ENCODE measurements around the gene LRRC17. TPM values are rescaled to one million over a fixed set of nuclear protein-coding genes. Genes with fewer than 3 reads are reported as not detected.

LRRC17 gene
- total and polyA plus RNA-seq, 10 of the 15 experiments (the other 5 are each of a cell fraction or from before 2014, with no cell fraction given), result 0.06 to 0.31 (median 0.10) TPM; not detected in 5

DNA sequence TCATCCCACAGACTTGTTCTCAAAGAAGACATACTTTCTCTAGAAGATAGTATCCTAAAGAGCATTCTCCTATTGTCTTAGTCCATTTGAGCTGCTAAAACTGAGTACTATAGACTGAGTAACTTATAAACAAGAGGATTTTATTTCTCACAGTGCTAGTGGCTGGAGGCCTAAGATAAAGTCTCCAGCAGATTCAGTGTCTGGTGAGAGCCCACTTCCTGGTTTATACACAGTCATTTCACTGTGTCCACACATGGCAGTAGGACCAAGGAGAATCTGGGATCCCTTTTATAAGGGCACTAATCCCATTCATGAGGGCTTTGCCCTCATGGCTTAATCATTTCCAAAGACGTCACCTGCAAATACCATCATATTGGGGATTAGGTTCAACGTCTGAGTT lies 68.7 kb downstream of the LRRC17 start (continued):
- TF ChIP-seq ATF3 (IDR thresholded peaks at IDR 0.05; ENCODE audit: borderline replicate concordance, extremely low read depth, low read depth, low read length) (no peak), RBBP5 (conservative IDR thresholded peaks at IDR 0.05) (no peak), CHD2 (IDR thresholded peaks at IDR 0.05; ENCODE audit: borderline replicate concordance, low read depth, low read length) (no peak), POLR2A (IDR thresholded peaks at IDR 0.05; ENCODE audit: low read depth, low read length) (no peak), SRF (IDR thresholded peaks at IDR 0.05; ENCODE audit: low read depth in 2 of 2, low read length in 2 of 2) (no peak)
- TF ChIP-seq, protein P1, sequence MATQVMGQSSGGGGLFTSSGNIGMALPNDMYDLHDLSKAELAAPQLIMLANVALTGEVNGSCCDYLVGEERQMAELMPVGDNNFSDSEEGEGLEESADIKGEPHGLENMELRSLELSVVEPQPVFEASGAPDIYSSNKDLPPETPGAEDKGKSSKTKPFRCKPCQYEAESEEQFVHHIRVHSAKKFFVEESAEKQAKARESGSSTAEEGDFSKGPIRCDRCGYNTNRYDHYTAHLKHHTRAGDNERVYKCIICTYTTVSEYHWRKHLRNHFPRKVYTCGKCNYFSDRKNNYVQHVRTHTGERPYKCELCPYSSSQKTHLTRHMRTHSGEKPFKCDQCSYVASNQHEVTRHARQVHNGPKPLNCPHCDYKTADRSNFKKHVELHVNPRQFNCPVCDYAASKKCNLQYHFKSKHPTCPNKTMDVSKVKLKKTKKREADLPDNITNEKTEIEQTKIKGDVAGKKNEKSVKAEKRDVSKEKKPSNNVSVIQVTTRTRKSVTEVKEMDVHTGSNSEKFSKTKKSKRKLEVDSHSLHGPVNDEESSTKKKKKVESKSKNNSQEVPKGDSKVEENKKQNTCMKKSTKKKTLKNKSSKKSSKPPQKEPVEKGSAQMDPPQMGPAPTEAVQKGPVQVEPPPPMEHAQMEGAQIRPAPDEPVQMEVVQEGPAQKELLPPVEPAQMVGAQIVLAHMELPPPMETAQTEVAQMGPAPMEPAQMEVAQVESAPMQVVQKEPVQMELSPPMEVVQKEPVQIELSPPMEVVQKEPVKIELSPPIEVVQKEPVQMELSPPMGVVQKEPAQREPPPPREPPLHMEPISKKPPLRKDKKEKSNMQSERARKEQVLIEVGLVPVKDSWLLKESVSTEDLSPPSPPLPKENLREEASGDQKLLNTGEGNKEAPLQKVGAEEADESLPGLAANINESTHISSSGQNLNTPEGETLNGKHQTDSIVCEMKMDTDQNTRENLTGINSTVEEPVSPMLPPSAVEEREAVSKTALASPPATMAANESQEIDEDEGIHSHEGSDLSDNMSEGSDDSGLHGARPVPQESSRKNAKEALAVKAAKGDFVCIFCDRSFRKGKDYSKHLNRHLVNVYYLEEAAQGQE (IDR thresholded peaks at IDR 0.05; ENCODE audit: low read depth, low read length), result no peak
- TF ChIP-seq, protein P2, sequence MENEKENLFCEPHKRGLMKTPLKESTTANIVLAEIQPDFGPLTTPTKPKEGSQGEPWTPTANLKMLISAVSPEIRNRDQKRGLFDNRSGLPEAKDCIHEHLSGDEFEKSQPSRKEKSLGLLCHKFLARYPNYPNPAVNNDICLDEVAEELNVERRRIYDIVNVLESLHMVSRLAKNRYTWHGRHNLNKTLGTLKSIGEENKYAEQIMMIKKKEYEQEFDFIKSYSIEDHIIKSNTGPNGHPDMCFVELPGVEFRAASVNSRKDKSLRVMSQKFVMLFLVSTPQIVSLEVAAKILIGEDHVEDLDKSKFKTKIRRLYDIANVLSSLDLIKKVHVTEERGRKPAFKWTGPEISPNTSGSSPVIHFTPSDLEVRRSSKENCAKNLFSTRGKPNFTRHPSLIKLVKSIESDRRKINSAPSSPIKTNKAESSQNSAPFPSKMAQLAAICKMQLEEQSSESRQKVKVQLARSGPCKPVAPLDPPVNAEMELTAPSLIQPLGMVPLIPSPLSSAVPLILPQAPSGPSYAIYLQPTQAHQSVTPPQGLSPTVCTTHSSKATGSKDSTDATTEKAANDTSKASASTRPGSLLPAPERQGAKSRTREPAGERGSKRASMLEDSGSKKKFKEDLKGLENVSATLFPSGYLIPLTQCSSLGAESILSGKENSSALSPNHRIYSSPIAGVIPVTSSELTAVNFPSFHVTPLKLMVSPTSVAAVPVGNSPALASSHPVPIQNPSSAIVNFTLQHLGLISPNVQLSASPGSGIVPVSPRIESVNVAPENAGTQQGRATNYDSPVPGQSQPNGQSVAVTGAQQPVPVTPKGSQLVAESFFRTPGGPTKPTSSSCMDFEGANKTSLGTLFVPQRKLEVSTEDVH (IDR thresholded peaks at IDR 0.05; ENCODE audit: low read depth, partially characterized antibody), result no peak
- TF ChIP-seq, protein P3, sequence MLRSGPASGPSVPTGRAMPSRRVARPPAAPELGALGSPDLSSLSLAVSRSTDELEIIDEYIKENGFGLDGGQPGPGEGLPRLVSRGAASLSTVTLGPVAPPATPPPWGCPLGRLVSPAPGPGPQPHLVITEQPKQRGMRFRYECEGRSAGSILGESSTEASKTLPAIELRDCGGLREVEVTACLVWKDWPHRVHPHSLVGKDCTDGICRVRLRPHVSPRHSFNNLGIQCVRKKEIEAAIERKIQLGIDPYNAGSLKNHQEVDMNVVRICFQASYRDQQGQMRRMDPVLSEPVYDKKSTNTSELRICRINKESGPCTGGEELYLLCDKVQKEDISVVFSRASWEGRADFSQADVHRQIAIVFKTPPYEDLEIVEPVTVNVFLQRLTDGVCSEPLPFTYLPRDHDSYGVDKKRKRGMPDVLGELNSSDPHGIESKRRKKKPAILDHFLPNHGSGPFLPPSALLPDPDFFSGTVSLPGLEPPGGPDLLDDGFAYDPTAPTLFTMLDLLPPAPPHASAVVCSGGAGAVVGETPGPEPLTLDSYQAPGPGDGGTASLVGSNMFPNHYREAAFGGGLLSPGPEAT (IDR thresholded peaks at IDR 0.05; ENCODE audit: low read depth), result no peak

All from GM12878 (cell line).